HuH-7 (cell line): ENCODE data around the gene GLCE.

ENCODE experiments used
- DNase-seq: peaks from one replicate; pipeline ENCODE4 v3.0.0; 2011; ENCODE audit warnings: low spot score

The GLCE gene

DNA sequence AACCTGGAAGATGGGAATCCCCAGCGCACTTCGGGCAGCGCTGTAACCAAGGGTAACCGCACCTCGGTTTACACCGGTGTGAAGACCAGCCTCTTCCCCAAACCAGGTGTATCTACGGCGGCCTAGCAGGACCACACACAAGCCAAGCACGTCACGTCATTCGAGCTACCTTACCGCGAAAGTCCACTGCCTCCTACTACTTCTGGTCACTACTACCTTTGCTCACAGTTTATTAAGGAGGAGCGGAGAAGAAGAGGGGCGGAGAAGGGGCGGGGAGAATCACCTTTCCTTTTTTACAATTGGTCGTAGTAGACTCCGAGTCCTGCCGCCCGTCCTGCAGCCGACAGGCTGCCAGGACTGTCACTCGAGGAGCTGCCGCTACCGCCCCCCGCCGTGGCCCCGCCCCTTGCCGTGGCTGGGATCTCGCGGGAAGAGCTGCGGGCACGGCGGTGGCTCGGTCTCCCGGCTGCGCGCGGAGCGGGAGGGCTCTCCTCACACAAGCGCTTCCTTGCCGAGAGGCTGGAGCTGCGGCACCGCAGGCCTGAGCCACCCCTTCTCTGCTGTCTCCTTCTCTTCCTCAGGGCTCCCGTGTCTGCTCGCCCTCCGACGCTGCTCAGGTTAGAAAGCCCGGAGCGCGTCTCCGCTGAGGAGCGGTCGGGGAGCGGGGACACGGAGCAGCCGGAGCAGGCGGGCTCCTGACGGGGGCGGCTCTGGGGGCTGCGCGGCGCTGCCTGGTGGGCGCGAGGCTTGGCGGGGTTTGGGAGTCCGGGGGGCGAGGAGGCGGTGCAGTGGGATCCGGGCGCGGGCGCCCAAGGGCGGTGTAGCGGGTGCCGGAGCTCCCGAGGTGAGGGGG lies at the start of gene GLCE:
Gene GLCE, plus strand, starts transcription at position 495 of the 853 bp plus-strand sequence. CDS start 95,172 bp downstream, outside the sequence.
- peak; percentile 96 for DNase-seq

DNA sequence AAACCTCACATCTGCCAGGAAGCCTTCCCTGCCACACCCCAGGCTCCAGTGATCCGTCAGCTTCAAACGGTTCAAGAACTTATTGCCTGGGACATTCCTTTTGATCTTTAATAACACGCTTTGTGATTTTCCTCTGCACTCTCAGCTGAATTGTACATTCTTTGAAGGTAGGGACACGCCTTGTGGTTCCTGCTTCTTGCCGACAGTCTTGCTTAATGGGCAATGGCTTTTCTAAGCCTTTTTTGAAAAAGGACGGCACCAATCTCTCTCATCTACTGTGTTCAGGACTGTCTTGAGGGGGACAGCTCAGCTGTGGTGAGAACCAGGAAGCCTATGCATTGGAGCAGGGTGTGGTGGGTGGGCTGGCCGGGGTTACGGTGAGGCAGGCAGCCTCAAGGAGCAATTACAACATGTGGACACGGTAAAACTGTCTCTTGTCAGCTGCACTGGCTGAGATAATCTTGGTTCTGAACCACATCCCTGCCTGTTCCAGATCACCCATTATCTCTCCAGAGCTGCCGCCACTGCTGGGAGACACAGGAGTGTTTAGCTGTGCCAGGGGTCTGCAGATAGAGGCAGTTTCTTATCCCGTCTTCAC lies 46.0 kb upstream of the GLCE start:
- no peak for DNase-seq

DNA sequence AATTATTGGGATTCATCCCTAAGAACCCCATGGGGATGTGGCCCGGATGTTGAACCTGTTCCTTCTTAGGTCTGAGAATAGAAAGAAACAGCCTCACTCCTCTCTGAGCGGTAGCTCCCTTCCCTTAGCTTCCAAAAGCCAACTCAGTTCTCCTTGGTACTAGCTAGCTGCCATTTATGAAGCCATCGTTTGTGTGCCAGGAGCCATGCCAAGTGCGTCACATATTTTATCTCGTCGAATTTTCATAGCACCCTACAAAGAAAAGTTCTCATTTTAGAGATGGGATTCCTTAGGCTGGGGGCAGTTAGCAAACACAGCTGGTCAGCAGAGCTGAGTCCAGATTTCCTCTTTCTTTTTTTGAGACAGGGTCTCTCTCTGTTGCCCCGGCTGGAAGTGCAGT lies 45.4 kb upstream of the GLCE start:
- no peak for DNase-seq

DNA sequence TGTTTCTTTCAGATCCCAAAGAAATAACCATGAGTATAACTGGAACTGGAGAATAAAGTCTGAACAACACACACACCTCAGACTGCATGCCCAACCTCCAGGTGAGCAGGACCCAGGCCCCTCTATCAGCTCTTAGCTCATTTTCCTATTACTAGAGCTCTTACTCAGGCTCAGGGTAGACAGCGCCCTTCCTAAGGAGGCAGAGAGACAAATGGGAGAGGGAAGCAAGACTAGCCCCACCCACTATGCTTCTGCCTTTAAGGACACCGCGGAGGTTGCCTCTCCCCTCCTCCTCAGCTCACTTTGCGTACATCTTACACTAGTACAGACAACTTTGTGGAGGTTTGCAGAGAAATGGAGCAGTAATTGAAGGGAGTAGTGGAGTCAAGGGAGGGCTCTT lies 44.0 kb upstream of the GLCE start:
- DNase-seq: no peak

DNA sequence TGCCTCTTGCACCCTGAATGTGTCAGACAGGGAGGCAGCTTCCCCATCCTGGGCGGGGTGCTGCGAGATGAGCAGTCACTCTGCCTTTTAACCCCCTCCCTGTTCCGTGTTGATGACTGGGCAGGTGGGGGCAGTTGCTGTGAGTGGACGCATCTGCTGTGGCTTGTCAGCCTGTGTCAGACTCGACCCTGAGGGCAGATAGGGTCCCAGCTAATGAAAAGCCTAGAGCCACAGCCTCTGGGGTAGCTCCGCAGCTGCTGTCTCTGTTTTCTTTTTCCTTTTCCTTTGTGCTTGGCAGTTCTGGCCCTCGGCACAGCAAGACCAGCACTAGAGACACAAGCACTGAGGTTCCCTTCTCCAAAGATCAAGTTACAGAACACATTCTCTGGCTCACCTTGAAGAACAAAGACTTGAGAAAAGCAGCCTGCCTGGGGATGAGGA lies 43.0 kb upstream of the GLCE start:
- no peak for DNase-seq

DNA sequence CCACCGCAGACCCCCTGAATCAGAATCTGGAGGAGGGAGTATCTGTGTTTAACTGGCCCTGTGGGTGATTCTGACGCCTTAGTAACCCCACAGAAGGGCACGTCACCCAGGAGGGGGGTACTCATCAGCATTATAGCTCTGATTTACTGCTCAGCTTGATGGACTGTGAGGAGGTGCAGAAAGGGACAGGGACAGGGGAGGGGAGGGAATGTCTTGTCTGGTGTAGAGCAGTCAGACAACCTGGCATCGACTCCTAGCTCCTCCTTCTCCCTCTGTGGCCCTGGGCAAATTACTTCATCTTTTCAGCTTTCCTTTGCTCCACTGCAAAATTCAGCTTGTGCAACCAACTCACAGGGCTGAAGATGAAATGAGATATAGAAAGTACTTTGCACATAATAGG lies 42.3 kb upstream of the GLCE start:
- DNase-seq: no peak

DNA sequence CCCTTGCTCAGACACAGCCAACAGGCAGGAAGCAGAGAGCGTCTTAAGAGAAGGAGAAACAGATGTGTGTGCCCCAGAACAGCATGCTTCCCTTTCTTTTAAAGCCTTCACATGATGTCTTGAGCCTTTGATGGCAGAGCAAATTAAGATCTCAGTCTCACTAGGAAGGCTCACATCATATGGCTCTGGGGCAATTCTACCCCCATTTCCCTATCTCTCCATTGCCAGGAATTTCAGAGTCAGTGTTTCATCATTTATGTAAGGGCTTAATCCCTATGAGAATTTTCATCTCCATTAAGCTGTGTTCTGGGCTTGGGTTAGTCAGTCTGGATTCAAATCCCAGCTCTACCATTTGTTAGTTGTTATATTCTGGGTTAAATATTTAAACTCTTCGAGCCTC lies 41.4 kb upstream of the GLCE start:
- DNase-seq: no peak

DNA sequence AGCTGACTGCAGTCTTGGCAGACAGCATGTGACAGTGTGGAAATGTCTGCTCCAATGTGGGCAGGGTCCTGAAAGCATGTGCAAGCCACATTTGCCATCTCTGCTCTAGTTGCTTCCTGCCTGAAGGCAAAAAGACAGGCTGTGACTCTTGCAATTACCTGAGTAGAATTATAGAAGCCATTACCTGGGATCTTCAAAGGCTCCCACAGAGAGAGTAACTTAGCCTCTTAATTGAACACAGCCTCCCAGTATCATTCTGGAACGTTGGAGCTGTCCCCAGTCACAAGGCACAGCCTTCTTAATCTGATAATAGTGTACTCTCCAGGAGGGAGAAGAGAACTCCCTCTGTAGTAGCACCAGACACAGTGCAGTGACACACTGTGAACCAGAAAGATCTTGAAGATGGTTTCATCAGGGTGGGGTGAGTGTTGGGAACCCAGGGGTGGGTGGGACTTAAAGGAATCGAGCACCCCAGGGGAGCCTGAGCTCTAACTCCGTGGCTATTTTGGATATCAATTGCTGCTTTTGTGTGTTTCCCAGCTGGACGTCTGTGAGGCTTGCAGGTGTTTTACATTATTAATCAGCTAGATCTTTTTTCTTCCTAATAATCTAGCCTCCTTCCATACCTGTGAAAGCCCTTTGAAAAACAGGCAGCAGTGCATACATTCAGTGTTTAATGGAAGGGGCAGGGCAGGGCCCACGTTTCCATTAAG lies 40.6 kb upstream of the GLCE start:
- no peak for DNase-seq

DNA sequence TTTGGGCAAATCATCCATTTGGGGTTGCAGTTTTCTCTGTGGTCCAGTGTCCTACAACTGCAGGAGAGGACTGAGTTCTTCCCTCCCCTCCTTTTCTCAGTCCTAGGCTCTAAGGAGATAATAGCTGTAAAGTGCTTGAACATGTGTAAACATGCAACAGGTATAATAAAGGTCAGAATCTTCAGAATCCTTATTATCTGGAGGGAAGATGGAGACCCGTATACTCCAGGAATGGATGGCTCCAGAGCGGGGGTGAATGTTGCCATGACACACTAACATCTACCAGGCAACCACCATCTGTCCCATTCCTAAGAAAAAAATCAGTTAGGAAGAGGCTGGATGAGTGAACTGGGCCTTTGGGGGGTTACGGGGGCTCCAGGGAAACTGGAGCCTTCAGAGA lies 39.7 kb upstream of the GLCE start:
- no peak for DNase-seq

DNA sequence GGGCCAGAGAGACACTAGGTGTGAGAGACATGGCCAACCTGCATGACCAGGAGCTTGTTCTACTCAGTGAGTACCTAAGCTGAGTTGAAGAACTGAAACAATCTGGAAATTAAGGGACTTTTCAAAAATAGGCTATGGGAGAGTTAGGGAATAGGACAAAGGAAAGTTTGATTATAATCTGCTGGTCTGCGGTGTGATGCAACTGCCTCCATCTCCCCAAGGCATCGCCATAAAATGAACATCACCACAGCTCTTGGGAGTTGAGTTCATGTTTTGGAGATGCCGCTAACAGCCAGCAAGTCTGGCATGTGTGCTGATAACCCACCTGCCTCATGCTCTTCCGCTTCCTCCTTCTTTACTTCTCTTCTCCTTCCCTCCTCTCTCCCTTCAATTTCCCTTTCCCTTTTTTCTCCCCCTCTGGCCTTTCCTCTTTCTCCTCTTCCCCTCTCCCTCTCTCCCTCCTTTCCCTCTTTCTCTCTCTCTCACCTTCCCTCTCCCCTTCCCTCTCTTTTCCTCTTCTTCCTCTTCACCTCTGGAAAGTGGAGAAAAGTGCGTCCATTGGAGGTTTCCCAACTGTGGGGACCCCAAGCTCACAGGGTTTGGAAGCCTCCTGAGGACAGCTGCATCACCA lies 39.1 kb upstream of the GLCE start:
- no peak for DNase-seq

DNA sequence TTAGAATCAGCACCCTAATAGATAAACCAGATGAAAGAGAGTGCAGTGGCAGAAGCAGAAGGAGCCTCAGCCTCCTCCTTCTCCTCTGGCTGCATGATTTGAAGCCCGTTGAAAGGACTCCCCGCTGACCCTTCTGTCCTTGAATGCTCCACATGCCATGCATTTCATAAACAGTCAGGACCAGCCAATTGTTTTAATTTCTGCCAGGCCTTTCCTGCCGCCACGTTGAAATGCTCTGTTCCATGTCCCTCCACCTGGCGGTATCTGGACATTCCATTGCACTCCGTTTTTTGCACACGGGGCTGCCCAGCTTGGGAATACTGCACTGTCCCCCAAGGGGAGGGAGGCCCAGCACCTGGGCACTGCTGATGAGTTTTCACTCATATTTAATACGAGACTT lies 35.2 kb upstream of the GLCE start:
- DNase-seq: no peak

DNA sequence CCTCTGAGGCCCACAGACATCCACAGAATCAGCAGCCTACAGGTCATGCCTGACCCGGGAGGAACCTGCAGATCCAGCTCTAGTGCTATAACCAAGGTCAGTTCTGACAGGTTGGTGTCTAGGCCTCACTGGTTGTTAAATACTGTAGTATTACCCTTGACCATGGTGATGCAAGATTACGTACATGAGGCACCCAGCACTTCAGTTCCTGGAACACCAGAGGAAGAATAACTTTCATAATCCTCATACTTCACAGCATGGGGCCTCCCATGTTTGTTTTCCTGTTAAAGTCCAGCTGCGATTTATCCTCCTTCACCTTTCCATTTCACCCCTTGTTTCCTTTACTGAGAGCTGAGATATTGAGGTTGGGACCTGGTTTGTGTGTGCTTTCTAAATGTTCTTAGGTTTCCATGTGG lies 34.4 kb upstream of the GLCE start:
- peak; percentile 44 for DNase-seq

DNA sequence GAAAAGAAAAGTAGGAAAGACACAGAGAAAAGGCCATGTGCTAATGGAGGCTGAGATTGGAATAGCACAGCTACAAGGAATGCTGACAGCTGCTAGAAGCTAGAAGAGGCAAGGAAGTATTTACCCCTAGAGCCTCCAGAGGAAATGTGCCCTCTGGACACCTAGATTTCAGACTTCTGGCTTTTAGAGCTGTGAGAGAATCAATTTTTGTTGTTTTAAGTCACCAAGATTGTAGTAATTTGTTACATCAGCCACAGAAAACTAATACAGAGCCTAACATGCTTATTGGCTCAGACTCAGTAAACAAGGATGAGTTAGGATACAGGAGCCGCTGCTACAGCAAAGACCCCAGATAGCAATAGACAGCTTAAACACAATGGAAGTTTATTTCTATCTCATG lies 33.1 kb upstream of the GLCE start:
- no peak for DNase-seq

DNA sequence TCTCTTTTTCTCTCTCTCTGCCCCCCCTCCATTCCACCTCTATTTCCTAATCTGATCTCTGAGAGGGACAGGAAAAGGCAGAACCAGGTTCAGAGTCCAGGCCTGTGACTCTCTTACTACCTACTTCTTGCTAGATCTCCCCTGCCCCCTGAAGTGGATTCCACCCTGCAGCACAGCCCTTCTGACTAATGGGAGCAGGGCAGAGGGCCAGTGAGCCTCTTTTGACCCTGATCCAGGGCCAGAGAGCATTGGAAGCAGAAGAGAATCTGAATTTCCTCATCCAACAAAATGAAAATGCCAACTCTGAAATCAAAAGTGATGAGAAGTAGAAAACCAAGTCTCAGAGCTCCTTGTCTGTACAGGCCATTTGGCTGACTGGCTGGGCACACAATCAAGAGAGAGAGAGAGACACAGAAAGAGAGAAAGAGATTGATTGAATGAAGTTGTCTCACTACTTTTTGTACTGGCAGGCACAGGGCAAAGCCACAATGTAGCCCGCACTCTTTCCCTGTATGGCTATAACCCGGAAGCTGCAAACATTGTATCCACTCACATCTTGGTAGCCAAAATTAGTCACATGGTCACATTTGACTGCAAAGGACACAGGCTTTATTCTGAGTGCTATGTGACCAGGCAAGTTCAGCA lies 31.6 kb upstream of the GLCE start:
- no peak for DNase-seq

DNA sequence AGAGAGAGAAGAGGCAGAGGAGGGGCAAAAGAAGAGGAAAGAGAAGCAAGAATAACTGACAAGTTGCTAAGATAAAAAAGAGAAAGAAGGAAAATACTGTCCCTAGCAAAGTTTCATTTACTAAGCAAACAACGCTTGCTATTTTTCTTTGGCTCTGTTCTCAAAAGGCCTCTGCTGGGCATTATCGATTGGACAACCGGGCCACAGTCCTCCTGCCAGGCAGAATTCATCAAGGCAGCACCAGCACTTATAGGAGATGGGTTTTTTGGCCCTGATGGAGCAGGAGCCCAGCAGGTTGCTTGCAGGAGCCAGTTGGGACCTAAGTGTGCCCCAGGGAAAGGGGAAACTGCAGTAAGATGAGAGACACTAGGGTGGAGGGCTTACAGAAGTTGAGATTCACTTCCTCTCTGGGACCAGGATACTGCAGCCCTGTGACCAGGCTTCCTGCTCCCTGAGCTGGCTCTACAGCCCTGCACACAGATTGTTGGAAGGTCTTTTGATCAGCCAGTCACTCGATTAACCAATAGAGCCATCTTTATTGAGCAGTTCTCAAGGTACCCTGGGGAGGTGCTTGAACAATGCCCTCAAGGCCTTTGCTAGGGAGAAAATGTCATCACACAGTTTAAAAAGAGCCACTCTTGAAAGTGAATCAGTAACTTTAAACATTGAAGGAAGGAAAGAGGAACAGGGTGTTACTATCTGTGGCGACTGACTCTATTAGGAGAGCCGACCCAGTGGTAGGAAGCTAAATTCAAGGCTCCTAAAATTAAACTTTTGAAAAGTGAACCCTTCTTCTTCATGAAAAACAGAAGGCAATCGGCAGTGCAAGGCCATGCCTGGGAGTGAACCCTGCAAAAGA lies 28.8 kb upstream of the GLCE start:
- no peak for DNase-seq

DNA sequence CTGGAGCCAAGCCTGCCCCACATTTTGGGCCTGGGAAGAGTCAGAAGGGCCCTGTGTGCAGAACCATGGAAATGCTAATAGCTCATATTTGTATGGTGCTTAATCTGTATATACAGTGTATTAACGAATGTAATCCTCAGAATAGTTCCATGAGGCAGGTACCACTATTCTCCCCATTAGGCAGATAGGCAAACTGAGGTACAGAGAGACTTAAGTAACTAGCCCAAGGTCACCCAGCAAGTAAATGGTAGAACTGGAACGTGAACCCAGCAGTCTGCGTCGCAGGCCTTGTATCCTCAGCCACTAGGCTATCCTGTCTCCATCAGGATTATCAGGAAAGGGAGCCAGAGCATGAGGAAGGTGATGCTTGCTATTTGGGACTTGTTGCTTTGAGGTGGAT lies 28.0 kb upstream of the GLCE start:
- DNase-seq: no peak

DNA sequence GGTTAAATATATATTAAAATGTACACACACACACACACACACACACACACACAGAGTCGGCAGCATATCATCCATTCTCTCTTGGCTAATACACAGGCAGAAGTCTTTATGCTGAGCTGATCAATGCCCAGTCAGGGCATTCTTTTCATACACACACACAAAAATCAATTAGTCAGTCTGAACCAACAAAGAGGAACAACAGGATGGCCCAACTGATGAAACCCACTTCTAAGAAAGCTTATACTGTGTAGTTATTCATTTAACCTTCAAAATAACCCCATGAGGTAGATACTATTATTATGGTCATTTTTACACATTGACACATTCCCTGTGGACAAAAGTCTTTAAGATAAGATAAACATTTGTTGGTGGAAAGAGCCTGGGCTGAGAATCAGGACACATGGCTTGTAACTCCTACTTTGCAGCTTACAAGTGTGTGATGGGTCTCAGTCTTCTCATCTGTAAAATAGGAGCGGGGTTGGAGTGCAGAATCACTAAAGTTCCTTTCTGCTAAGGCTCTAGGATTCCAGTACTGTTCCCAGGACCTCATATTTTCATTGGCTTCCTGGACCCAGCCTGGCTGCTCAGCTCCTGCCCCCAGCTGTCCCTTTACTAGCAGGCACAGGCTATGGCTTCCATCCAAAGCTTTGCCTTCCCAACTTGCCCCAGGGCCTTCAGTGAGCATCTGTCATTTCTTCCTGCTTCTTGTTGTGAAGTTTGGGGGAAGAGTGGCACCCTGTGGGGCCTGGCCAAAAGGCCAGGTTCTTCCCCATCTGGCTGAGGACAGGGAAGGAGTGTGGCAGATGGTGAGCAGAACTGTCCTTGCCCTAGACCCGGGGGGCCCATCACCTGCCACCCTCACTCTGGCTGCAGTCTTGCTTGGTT lies 27.2 kb upstream of the GLCE start:
- DNase-seq: no peak

DNA sequence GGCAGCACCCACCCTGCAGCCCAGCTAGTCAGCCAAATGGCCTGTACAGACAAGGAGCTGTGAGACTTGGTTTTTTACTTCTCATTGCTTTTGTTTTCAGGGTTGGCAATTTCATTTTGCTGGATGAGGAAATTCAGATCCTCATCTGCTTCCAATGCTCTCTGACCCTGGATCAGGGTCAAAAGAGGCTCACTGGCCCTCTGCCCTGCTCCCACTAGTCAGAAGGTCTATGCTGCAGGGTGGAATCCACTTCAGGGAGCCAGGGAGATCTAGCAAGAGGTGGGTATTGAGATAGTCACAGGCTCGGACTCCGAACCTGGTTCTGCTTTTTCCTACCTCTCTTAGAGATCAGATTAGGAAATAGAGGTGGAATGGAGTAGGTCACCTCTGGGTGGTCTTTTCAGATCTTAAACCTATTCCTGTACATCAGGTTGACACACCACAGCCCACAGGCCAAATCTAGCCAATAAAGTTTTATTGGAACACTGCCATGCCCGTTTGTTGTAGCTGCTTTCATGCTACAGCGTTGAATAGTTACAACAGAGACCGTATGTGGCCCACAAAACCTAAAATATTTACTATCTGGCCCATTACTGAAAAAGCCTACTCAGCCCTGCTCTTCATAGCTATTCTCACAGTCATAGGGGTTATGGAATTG lies 26.4 kb upstream of the GLCE start:
- no peak for DNase-seq

DNA sequence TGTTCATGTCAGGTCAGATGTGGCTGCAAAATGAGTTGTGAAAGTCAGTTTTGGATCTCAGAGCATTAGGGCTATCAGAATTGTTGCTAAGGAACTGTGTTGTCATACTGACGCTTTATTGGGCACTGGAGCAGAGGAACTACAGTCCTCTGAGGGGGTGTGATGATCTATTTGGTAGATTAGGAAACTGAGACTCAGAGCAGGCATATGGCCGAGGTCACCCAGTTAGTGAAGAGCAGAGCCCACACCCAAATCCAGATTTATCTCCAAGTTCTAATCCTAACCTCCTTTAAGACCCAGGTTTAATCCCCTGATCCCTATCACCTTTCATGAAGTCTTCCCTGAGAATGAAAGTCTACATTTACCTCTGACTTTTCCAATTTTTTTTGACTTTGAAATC lies 25.6 kb upstream of the GLCE start:
- no peak for DNase-seq

DNA sequence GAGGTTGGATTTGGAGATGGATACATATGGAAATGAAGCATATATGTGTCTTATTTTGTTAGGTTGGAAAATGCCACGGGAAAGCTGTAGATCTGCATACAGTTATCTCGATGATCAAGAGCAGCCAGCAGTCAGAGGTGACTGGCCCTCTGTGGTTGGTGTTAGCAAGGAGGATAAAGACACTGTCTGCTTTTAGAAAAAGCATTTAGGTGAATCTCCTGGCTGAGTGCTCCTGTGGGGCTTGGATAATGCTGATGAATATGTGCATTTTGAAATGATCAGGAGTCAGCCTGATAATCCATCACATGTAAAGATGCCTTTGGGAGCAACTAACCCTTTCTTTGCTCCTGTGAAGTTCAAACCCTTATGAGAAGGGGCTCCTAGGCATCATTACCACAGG lies 24.9 kb upstream of the GLCE start:
- no peak for DNase-seq
